GM18505 (cell line): ENCODE measurements around the gene RASL11A.
"Not testable (repeated sequence)": the region's sequence is repeated elsewhere in the genome, so short reads cannot be mapped to it uniquely, and the experiment has no call there.

Experiments
- ATAC-seq: cut with Tn5 transposase; IDR thresholded peaks from one replicate; pipeline ENCODE4 v1.9.1; 2021; ENCODE audit not compliant: unreplicated experiment
- POLR2A ChIP-seq: IDR thresholded peaks from 4 replicates; pipeline ENCODE4 v1.6.1; 2011; ENCODE audit warnings: borderline replicate concordance; ENCODE audit not compliant: insufficient read depth, insufficient read length; ENCODE audit errors: extremely low read depth

The RASL11A gene, protein sequence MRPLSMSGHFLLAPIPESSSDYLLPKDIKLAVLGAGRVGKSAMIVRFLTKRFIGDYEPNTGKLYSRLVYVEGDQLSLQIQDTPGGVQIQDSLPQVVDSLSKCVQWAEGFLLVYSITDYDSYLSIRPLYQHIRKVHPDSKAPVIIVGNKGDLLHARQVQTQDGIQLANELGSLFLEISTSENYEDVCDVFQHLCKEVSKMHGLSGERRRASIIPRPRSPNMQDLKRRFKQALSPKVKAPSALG

DNA sequence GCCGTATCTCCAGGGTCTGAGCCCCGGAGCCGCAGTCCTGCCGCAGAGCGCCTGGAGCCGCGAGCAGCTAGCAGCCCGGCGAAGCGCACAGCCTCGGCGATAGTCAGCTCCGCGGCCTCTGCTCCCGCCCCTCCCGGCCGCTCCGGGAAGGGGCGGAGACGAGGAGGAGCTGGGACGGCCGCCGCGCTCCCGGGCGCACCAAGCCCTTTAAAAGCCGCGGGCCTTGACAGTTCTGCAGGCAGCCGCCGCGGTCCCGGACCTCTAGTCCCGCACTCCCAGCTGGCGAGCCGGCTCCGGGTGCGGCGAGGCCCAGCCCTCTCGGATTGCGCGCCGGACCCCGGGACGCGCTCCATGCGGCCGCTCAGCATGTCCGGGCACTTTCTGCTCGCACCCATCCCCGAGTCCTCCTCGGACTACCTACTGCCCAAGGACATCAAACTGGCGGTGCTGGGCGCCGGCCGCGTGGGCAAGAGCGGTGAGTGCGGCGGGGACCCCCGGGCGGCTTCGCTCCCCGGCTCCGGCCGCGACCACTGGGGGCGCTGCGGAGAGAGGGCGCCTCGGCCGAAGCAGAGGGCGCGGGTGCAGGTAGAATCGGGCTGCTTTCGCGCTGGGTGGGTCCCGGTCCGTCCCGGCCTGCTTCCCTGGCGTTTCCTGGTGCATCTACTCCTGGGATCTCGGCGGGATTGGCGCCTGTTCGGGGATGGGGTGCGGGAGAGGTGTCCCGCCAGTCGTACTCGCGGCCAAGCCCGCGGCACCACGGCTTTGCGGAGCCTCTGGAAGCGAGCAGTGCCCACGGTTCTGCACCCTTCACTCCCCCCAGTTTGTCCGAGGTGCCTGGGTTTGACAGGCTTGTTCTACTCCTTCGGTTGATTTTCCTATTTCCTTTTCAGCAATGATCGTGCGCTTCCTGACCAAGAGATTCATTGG, at the start of gene RASL11A:
Gene RASL11A, plus strand, starts transcription at position 237 of the 927 bp plus-strand sequence. Its CDS starts 115 bp downstream, at position 352.
- peak; percentile 40 for TF ChIP-seq POLR2A
- peak; percentile 81 for ATAC-seq

DNA sequence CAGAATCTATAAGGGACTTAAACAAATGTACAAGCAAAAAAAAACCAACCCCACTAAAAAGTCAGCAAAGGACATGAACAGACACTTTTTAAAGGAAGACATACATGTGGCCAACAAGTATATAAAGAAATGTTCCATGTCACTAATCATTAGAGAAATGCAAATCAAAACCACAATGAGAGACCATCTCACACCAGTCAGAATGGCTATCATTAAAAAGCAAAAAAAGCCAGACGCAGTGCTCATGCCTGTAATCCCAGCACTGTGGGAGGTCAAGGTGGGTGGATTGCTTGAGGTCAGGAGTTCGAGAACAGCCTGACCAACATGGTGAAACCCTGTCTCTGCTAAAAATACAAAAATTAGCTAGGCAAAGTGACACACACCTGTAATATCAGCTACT, 48.5 kb upstream of the RASL11A start:
- not testable (repeated sequence) for ATAC-seq

DNA sequence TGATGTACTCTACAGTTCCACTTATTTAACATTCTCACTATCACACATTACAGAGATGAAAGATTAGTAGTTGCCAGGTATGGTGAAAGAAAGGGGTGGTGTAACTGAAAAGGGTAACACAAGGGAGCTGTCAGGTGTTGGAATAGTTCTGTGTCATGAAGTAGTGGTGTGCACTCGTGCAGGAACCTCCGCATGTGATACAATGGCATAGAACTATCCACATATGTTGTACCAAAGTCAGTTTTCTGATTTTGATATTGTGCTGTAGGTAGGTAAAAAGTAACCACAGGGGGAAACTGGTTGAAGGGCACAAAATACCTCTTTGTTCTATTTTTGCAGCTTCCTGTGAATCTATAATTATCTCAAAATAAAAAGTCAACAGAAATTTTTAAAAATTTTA, 43.6 kb upstream of the RASL11A start:
- no peak for ATAC-seq
- no peak for TF ChIP-seq POLR2A

DNA sequence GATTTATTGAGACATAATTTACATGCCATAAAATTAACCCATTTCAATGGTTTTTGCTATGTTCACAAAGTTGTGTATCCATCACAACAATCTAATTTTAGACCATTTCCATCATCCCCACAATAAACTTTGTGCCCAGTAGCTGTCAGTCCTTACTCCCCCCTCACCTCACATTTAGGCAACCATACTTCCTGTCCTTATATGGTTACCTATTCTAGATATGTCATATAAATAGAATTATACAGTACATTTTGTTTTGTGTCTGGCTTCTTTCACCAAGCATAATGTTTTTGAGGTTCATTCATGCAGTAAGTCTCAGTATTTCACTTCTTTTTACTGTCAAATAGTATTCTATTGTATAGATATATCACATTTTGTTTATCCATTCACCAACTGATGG, 42.5 kb upstream of the RASL11A start:
- ATAC-seq: no peak
- TF ChIP-seq POLR2A: no peak

DNA sequence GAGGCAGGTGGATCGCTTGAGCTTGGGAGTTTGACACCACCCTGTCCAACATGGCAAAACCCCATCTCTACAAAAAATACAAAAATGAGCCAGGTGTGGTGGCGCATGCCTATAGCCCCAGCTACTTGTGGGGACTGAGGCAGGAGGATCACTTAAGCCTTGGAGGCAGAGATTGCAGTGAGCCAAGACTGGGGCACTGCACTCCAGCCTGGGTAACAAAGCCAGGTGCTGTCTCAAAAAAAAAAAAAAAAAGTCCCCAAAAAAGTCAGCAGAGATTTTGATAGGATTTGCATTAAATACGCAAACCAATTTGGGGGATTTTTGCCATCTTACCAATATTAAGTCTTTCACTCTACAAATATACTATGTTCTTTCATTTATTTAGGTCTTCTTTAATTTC, 41.0 kb upstream of the RASL11A start:
- TF ChIP-seq POLR2A: no peak
- ATAC-seq: no peak

DNA sequence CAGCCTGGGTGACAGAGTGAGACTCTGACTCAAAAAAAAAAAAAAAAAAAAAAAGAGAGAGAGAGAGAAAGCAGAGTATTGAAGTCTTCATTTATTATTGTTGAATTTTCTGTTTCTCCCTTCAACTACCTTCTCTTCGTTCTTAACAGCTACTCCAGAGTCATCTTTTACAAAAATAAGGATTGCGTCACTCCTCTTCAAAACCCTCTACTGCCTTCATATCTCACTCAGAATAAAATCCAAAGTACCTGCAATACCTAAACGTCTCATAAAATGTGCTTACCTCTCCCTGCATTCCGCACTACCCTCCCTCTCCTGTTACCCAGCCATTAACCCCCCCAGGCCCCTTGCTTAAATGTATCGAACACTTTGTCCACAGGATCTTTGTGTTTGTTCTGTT, 36.7 kb upstream of the RASL11A start:
- no peak for ATAC-seq
- no peak for TF ChIP-seq POLR2A

DNA sequence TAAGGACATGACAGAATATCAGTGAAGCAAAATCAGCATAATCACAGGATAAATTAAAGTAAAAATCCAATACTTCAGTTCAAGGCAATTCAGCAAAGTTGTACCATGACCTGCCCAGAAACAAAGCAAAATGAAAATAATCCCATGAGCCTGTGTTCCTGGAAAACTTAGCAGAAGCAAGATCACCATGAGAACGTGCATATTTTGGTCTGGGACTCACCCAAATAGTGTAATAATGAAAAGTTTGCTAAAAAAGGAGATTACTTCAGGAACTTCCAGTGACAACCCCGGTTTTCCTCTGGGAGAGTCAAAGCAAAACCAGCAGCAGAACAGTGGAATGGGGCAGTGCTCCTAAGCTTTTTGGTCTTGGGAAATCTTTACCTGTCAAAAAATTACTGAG, 34.2 kb upstream of the RASL11A start:
- ATAC-seq: no peak
- TF ChIP-seq POLR2A: no peak

DNA sequence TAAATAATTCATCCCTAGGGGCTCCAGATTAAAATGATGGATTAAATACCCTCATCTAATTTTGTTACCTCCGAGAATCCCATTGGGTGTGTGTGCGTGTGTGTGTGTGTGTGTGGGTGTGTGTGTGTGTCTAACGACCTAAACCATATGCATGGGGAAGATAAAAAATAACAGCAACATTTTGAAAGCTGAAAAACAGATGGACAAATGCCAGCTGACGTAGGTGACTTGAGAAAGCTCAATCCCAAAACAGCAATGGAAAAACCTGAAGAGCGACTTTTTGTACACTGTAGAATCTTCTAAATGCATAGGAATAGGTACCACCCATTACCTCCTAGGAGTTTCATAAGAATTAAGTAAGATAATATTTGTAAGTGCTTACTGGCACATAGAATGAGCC, 27.9 kb upstream of the RASL11A start:
- no peak for TF ChIP-seq POLR2A
- no peak for ATAC-seq

DNA sequence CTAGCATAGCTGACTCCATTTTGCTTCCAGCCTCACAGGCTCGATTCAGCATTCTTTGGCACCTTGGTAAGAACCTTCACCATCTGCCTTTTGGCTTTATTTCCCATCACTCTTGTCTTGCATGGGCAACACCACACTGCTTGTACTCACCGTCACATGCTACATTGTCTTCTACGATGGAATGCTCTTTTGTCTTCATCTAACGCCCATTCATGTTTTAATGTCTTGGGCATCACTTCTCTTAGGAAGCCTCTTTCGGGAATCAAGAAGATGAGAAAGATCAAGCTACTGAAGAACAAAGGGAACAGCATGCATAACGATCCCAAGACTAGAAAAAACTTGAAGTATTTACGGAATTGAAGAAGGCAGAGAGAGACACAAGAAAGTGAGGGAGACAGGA, 25.0 kb upstream of the RASL11A start:
- no peak for ATAC-seq
- TF ChIP-seq POLR2A: no peak

DNA sequence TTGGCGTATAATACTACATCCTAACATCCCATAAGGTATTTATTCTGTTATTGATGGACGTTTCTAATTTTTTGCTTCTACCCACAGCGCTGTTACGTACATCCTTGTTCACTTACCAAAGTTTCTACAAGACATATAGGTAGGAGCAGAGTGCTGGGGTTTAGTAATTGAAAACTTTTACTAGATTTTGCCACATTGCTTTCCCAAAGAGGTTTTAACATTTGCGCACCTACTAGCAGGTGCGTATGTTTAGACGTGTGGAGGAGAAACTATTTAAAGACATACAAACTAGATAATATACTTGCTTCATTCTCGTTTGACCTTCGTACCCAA, 19.8 kb upstream of the RASL11A start:
- peak; percentile 5 for ATAC-seq
- no peak for TF ChIP-seq POLR2A

DNA sequence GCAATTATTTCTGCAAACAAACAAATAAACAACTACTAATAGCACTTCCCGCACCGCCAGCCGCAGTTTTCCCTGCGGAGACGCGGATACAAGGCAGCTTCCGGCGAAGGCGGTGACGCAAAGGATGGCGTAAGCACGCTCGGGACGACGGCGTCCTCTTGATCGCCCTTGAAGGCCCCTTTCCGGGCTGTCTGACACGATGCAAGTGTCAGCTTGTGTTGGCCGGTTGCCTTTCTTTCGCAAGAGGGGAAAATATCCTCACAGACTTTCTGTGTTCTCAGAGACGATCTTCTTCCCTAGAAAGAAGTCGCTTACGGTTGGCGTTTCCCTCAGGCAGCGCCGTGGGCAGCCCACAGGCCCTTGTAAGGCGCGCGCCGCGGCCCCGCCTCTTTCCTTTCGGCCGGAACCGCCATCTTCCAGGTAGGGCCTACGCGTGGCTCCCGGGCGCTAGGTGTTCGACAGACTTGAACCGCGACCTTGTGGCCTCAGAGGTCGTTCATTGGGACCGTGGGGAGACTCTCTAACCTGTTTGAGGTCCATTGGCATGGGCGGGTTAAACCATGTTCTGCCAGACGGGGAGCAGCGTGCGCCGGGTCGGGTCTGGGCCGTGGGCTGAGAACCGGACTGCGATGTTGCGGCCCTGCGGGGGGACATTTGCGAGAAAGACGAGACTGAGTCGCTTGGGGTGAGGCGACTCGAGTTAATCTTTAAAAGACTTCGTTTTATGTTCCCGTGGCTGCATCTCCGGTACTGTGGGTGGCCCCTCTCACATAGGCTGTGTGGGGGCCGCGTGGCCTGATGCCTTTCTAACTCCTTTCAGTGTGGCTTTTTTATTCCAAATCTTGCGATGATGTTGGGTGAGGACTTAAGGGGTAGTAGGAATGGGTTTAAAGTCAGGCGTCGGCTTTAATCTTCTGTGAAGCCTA, 19.2 kb upstream of the RASL11A start, which contains the start of gene RPL21:
Gene RPL21, plus strand, starts transcription at position 393 of the 926 bp plus-strand sequence. CDS start 2,219 bp downstream, outside the sequence.
- peak; percentile 95 for ATAC-seq
- peak; percentile 91 for TF ChIP-seq POLR2A

DNA sequence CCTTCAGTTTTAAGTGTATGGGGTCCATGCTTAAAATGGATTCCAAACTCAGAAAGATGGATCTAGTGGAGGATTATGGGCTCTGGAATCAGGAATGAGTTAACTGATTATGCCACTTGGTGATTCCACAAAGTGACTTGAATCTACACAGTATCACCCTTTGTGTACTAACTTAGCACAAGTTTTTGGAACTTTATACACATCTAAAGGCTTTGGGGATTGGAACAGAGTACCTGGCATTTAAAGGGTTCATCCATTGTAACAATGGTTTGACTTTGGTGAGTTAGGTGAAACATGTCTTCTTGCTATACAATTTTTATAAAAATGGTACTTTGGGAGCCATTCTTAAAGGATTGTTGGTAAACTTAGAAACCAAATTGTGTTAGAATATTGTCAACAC, 18.2 kb upstream of the RASL11A start:
- no peak for ATAC-seq
- TF ChIP-seq POLR2A: no peak

DNA sequence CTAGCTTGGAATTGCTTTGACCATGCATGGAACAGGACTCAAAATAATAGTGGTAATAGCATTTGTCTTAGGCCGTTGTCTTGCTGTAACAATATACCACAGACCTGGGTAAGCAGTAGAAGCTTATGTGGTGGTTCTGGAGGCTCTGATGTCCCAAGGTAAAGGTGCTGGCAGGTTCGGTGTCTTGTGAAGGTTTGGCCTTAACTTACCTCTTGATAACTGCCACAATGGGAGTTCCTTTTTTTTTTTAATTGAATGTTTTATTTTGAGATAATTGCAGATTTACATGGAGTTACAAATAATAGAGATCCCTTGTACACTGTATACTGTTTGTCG, 13.4 kb upstream of the RASL11A start:
- no peak for TF ChIP-seq POLR2A
- ATAC-seq: no peak
